ENCODE data around the gene SRSF10.
A peak's percentile ranks its signal among the peaks of the same experiment; 100 is the strongest.
"Not testable (repeated sequence)": the region's sequence is repeated elsewhere in the genome, so short reads cannot be mapped to it uniquely, and the experiment has no call there.

The SRSF10 gene

DNA sequence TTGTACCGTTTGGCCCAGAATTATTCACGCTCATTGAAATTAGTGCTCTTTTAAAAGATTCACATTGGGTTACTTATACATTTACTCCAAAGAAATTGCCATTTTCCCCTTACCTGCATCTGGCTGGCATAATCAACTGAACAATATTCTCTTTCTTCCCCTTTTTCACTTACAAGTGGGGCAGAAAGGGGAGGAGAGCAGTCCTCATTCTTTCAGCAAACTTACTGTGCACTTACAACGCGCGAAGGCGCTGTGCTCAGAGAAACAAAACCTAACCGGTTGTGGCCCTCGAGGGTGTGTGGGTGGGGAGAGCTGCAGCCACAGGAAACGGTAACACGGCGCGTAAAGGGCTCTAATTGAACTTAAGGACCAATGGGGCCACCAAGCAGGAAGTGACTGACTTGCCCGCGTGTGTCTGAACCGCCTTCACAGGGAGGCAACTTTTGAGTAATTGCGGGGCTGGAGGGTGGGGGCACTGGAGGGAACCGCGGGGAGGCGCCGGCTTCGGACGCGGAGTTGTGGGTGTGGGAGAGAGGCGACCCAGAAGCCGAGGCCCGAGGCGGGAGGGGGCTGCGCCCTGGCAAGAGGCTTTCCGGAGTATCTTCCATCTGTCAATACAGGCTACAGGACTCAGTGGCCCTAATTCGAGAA, 21.2 kb downstream of the SRSF10 start:
- DNase-seq (ENCODE audit: low spot score) = peak; percentile 92

- not testable (repeated sequence) for DNase-seq (ENCODE audit: low spot score)
Measured at GRCh38 chr1:23958040-23958809, 21.9 kb downstream of the SRSF10 start.

DNA sequence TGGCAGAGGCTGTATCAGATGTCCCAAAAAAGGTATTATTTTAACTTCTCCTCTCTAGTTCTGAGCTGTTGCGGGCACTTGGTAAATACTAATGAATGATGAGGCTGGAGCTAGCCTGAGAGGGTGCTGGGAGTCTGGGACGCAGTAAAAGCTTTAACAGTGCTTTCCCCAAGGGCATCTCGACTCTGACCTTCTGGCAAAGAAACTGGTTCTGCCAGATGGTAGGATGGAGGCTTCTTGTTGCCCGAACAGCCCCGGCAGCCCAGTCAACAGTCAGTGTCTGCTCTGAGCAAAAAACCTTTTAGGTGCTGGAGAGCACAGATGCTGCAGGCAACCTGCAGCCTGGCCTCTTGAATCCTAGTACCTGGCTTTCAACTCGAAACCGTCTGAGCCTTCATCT, 23.0 kb downstream of the SRSF10 start:
- no peak for DNase-seq (ENCODE audit: low spot score)

DNA sequence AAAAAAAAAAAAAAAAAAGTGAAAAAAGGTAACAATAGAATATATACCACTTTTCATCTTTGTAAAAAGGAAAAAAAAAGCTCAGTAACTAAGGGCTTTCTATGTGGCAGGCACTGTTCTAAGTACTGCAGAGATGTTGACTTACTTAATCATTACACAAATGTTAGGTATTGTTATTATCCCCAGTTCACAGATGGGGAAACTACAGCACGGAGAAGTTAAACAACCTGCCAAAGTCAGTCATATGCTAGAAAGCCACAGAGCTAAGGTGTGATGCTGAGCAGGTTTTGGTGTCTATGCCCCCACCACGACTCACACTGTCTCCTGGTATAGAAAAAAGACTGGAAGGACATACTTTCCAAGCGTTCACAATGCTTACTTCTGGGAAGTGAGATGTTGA, 27.1 kb downstream of the SRSF10 start:
- DNase-seq (ENCODE audit: low spot score) = no peak

DNA sequence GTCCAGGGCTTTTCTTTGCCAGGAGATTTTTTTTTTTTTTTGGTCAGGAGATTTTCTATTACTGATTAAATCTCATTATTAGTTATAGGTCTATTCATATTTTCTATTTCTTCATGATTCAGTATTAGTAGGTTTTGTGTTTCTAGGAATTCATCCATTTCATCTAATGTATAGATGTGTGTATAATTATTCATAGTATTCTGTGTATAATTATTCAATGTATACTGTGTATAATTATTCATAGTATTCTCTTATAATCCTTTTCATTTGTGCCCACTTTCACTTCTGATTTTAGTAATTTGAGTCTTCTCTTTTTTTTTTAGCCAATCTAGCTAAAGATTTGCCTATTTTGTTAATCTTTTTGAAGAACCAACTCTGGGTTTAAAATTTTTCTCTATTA, 32.8 kb downstream of the SRSF10 start:
- no peak for DNase-seq (ENCODE audit: low spot score)

- no peak for DNase-seq (ENCODE audit: low spot score)
Measured at GRCh38 chr1:23936481-23937176, 43.5 kb downstream of the SRSF10 start.

- DNase-seq (ENCODE audit: low spot score) = no peak
Measured at GRCh38 chr1:23931491-23931880, 48.6 kb downstream of the SRSF10 start.

- no peak for DNase-seq (ENCODE audit: low spot score)
Measured at GRCh38 chr1:23930861-23931490, 49.2 kb downstream of the SRSF10 start.

DNA sequence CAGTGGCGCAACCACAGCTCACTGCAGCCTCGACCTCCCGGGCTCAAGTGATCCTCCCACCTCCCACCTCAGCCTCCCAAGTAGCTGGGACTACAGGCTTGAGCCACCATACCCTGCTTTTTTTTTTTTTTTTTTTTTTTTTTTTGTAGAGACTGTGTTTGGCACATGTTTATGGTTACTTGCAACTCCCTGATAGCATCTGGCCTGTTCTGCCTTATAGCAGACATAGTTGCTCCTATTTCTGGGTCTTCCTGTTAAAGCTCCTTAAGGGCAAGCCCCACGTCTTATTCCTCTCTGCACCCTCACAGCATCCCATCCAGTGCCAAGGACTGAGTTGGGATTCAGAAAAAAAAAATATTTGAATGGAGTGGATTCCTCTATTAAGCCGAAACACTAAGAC, 49.9 kb downstream of the SRSF10 start:
- DNase-seq (ENCODE audit: low spot score) = no peak

GRCh38 chr1:23928789-23929188, 51.3 kb downstream of the SRSF10 start:
- DNase-seq (ENCODE audit: low spot score) = no peak

- DNase-seq (ENCODE audit: low spot score) = no peak
Measured at GRCh38 chr1:23927097-23927496, 53.0 kb downstream of the SRSF10 start.

DNA sequence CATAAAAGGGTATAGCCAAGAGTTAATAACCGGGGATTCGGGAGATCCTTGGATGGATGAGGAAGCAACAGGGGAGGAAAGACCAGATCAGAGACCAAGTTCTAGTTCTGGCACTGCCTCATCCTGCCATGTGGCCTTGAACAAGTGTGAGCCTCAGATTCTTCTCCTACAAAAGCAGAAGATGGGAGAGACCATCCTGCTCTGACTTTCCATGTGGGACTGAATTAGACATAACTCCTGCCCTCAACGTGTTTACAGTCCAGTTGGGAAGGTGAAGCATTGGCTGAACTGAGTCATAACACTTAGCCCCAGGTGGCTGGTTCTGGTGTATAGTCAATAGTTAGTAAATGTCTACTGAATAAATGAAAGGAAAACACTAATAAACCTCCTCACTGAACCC, 54.8 kb downstream of the SRSF10 start:
- DNase-seq (ENCODE audit: low spot score) = no peak

GRCh38 chr1:23924601-23925000, 55.5 kb downstream of the SRSF10 start:
- DNase-seq (ENCODE audit: low spot score) = no peak

- no peak for DNase-seq (ENCODE audit: low spot score)
Measured at GRCh38 chr1:23923592-23924499, 56.3 kb downstream of the SRSF10 start.

- DNase-seq (ENCODE audit: low spot score) = no peak
Measured at GRCh38 chr1:23922321-23922943, 57.7 kb downstream of the SRSF10 start.

DNA sequence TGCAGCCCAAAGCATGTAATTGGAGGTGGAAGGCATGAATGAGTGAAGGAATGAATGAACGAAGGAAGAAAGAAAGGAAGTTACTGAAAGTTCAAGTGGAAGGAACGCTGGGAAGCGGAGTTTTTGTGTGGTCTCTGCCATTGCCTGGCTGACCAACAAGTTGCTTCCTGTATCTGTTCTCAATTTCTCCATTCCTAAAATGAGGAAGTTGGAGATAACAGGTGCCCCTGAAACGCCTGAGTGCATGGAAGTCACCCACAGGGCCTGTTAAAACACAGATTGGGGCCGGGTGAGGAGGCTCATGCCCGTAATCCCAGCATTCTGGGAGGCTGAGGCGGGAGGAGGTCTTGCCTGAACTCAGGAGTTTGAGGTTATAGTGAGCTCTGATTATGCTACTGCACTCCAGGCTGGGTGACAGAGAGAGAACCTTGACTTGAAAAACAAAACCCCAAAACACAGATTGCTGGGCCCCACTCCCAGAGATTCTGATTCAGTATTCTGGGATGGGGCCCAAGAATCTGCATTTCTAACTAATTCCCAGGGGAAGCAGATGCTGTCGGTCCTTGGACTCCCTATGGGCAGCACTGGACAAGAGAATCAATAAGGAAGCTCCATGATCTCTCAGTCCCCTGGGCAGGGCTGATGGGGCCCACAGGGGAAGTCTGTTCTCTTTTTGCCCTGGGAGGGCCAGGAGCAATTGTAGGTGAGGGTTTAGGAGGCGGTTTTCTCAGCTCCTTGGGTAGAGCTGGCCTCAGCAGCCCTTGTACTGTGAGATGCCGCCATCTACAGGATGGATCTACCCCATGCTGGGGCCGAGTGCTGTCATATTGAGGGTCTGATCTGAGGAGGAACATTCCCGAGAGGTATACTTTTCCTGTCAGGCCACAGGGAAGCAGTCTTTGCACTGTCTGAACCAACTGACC, 63.7 kb downstream of the SRSF10 start:
- DNase-seq (ENCODE audit: low spot score) = peak; percentile 60

DNA sequence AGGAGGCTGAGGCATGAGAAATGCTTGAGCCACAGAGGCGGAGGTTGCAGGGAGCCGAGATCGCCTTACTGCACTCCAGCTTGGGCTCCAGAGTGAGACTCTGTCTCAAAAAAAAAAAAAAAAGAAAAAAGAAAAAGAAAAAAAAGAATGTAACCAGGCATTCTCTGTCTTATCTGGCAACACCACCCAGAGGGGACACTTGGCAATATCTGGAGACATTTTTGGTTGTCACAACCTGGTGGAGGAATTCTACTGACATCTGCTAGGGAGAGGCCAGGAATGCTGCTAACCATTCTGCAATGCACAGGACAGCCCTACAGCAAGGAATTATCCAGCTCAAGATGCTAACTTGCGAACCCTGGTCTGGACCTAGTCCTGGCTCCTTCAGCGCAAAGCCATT, 64.7 kb downstream of the SRSF10 start:
- DNase-seq (ENCODE audit: low spot score) = no peak

- DNase-seq (ENCODE audit: low spot score) = no peak
Measured at GRCh38 chr1:23914921-23915320, 65.2 kb downstream of the SRSF10 start.
